HG03439 (cell line): ENCODE results near the gene OSBPL7.

Experiments
- ATAC-seq: cut with Tn5 transposase; IDR thresholded peaks from one replicate; pipeline ENCODE4 v1.9.1; 2021; ENCODE audit warnings: mild to moderate bottlenecking, moderate library complexity; ENCODE audit not compliant: unreplicated experiment

Gene OSBPL7

DNA sequence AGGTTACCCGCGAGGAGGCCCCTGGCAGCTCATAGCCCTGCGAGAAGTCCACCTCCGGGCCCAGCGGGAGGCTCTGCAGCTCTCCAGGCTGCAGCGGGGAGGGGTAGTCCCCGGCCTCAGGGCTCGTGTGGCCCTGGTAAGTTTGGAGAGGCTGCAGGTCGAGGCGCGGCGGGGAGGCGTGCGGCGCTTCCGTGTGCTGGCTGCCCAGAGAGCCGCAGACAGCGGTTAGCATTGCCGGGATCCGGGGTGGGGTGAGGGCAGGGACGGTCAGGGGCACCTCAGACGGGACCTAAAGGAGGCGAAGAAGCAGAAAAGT, 26.6 kb upstream of the OSBPL7 start:
- ATAC-seq = no peak

DNA sequence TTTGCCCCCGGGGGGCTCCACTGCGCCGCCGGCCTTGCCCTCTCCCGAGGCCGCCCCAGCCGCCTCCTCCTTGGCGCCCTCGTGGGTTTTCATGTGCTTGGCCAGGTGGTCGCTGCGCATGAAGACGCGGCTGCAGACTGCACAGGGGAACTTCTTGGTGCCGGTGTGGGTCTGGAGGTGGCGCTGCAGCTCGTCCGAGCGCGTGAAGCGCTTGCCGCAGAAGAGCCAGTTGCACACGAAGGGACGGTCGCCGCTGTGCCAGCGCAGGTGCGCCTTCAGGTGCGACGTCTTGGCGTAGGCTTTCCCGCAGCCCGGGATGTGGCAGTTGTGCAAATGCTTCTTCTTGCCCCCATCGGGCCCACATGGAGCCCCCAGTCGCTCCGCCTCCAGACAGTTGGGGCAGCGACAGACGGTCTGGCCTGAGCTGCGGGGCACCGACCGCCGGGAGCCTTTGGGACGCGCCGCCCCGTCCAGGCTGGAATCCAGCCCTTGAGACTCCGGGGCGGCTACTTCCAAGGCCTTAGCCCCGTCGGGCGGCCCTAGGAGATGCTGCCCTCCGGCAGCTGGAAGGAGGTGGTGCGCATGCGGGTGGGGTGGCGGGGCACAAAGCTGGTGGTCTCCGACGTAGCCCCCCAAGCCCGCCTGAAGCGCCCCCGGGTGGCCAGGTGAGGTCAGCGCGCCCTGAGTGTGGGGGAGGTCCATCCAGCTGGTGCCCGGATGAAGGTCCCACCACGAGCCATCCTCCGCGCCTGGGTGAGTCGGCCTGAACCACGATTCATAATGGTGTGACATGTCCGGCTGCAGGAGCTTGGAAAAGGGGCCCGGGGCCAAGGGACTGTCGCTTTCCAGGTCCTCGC, 26.0 kb upstream of the OSBPL7 start:
- no peak for ATAC-seq

DNA sequence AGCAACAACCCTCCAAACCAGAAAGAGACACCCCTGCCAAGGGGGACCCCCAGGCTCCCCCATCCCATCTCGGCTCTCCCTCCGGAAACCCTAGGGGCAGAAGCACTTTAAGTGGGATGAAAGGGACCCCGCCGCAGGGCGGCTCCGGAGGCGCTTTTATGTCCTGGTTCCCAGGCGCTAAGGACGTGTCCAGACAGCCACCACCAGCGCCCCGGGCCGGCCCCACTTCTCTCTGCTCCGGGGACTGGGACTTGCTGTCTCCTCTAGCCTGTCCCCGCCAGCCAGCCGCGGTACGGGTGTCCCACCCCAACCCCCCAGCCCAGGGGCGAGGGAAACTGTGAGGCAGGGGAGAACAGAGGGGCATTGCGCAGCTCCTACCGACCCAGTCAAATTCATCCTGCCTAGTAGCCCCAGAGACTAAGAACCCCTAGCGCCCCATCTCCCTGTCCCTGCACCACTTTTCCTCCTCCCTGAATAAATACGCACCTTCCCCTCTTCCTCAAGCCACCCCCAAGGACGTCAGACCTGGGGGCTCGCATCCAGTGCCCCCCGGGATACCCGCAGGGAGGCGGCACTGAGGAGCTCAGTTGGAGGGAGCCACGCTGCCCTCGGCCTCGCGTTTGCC, 25.2 kb upstream of the OSBPL7 start:
- no peak for ATAC-seq

DNA sequence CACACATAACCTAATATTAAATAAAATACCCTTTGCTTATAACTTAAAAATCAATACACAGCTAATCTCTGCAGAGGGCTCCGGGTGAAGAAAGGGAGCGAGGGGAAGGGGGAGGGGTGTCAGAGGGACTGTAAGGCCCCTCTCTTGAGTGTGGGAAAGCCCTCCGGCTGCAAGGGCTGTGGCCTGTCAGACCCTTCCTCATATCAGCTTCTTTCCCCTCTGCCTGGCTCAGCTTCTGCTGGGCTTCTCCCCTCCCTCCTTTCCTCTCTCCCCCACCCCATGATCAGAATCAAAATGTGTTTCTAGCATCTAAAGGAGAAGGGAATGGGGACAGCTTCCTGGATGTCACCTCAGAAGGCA, 24.1 kb upstream of the OSBPL7 start:
- ATAC-seq = no peak

DNA sequence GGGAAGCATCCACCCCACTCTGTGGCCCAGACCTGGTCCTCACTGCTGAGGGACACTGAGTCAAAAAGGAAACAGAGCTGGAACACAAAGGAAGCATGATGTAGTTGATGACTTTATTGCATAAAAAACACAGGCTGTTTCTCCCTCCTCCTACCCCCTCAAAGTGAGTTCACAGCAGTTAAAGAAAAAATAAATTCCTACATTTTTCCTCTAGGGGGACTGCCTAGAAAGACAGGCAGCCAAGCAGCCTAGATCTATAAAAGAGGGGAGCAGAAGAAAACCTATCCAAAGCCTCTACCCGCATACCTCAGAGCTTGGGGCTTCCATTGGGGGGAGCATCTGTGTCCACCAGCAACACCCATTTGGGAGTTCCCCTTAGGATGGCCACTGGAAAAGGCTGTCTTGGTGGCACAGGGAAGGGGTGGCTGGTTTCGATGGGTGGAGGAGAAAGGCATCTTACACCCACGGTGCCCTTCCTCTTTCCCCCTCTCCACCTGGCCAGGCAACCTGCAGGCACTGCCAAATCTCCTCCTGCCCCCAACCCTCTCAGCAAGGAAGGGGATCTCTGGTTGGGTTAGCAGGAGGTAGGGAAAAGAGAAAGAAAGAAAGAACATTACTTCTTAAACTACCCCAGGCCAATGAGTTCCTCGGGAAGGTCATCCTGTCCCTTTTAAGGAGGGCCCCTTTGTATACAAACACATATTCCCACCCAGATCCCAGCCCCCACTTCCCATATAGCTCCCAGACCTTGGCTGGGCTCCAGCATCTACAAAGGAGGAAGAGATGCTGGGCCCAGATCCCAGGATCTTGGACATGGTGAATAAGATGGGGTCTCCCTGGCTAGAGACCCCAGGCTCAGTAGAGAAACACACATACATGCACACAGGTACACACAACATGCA, 23.5 kb upstream of the OSBPL7 start:
- ATAC-seq = no peak

DNA sequence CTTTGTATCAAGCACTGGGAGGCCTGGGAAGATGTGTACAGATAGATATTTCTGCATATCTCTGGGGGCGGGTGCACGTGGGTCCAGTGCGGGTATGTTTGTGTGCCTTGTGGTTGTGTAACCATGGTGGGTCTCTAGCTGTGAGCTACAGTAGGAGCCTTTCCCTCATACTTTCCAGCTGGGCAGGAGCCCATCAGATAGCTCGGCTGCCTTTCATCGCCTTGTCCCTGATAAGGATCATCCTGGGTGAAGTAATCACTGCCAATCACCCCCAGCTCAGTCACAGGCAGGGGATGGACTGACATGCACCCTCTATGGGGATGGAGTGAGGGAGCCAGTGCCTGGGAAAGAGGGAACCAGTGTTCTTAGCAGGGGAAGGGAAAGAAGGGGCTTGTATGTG, 22.6 kb upstream of the OSBPL7 start:
- no peak for ATAC-seq

DNA sequence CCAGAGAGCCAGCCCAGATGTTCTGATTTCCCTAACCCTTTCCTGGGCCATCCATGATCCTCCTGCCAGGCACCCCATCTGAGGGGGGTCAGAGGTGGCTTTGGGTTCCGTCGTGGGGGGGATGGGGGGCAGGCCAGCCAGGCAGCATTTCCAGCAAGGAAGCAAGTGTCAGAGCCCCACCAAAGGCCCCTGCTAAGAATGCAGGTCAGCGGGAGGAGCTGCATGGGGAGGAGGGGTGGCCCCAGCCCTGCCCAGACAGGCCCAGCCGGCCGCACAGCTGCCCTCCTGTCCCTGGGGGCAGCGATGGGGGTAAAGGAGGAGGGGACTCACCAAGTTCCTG, 21.8 kb upstream of the OSBPL7 start:
- ATAC-seq = no peak

DNA sequence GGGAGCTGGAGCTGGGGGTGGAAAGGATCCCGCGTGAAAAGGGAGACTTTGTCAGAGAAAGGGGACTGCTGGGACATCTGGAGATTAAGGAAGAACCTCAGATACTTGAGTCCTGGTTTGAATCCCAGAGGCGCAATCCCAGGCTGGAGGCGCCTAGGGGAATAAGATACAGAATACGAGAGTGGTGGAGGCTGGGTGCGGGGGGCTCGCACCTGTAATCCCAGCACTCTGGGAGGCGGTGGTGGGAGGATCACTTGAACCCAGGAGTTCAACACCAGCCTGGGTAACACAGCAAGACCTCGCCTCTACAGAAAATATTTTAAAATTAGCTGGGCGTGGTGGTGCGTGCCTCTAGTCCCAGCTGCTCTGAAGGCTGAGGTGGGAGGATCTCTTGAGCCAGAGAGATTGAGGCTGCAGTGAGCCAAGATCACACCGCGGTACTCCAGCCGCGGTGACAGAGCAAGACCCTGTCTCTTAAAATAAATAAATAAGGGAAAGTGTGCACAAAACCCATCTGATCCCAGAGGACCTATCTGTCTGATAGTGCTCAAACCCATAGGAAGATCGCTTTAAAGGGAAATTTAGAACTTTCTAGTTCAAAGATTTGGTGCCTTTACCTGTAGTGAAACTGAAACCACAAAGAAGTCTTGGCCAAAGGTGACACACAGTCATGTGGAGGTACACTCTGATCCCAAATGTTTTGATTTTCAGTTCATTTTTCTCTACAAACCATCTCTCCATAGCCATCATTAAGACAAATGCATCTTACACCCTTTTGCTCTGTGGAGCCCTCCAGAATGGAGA, 20.1 kb upstream of the OSBPL7 start:
- ATAC-seq = no peak

DNA sequence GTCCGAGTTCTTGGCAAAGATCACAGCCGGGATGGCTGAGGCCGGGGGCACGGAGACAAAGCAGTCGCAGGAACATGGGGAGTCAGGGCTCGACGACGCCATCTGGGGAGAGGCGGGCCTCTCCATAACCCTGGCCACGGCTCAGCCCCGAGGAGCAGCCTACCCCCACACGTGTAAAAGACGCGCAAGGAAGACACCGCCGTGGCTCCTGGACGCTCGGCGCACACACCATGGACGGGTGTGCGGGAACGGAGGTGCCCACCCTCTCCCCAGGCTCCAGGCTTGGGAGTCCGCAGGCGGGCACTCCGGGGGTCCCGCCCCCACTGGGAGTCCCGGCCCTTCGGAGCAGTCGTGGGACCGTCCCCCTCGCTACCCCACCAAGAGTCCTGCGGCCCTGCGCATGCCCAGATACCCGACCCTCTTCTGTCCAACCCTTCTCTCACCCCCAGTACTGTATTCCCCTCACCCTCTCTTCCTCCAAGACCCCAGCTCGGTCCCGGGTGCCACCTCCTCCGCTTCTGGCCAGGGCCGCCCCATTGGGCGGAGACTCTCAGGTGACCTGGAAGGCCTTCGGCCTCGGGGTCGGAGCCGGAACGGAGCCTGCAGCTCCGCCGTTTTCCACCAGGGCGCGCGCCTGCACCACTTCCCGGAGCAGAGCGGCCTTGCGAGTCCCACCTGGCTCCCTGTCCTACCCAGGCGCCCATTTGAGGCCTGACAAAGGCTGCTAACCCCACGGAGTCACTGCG, 19.3 kb upstream of the OSBPL7 start, which contains the start of gene SCRN2:
Gene SCRN2 (minus strand): TSS at position 532 of the 746 bp plus-strand sequence. CDS start 430 bp downstream, at position 102.
- peak; percentile 77 for ATAC-seq

DNA sequence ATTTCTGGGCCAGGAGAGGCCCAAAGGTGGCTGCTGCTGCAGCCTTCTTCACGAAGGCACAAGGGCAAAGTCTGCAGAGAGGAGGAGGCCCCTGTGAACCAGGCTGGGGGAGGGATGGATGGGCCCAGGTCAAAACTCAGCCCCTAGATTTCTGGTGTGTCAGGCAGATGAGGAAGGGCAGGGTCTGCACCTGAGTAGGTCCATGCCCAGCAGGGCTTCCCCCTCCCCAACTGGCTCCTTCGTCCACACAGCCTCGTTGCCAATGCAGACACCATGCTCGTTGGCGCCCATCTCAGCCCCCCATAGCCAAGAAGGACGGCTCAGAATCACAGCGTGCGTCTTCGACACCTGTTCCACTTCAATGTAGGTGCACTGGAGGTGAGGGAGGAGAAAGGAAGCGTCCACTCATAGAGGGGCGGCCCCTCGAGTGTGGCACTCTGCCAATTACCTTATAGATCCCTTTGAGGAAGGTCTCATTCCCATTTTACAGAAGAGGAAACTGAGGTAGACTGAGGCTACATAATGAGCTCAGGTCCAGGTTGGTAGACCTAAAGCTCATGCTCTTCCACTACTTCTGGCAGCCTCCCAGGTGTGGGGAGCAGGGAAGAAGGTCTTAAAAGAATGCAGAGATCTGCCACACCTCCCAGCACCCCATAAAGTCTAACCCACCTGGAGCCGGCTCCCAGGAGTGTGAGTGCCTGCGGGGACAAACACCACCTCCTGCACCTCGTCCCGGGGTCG, 18.6 kb upstream of the OSBPL7 start:
- ATAC-seq = no peak

DNA sequence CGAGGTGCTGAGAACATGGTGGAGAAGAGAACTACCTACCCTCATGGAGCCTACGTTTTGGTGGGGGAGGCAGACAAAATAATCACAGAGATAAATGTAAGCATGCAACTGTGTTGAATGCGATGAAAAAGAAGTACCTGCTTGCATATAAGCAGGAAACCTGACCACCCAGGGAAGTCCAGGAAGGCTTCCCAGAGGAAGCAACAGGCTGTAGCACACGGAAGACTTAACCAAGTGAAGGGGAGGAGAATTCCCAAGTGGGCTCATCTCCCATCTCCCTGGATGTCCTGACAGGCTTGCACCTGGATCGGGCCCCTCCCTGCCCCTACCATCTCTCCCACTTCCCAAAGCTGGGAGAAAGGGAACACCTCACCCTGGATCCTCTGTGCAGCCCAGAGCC, 17.5 kb upstream of the OSBPL7 start:
- ATAC-seq = no peak

DNA sequence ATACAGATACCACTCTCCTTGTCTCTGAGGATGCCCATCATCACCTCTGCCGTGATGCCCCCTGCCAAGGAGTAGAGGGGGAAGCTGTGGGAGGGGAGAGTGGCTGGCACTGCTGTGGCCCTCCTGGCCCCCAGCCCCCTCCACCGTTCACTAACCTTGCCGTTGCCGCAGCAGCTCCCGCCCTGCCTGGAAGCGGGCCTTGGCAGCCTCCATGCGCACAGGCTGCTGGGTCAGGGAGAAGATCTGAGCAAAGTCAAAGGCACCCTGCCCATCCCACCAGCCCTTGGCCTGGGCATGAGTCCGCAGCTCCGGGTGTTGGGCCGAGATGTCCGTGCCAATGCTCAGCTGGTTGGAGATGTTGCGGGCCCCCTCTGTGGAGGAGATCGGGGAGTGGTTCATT, 17.0 kb upstream of the OSBPL7 start:
- no peak for ATAC-seq

DNA sequence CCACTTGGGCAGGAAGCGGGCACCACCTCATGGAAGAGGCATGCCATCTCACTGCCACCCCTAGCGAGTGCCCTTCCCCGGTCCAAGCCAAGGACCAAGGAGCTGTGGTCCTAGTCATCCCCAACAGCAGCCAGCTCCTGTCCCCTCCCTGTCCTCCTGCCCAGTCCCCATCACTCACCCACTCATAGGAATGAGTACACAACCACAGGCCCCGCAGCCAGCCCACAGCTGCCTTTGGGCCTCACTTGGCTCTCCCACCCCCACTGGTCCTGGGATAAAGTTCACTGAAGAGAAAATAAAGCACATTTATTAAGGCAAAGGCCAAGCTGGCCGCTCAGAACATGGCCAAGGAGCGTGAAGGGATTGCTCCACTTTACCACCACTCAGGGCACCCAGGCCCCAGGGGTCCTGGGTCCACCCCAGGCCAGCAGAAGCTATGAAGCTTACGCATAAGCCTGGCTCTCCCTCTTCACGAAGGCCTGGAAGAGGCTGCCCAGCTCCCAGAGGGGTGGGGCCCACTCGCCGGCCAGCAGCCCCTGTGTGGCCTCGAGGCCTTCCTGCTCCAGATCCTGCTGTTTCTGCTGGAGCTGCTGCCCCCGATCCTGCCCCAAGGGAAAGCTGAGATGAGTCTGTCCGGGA, 15.9 kb upstream of the OSBPL7 start:
- ATAC-seq = no peak

DNA sequence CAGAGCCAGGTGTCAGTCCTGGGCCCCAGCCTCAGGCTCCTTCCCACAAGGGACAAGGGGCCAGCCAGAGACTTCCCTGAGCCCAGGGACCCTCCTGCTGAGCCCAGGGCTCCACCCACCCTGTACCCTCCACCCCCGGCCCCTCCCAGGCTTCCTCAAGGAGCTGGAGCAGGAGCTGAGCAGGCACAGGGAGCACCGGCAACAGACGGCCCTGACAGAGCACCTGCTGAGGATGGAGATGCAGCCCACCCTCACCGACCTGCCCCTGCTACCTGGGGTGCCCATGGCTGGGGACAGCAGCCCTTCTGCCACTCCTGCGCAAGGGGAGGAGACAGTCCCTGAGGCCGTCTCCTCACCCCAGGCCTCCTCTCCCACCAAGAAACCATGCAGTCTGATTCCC, 15.0 kb upstream of the OSBPL7 start:
- no peak for ATAC-seq

DNA sequence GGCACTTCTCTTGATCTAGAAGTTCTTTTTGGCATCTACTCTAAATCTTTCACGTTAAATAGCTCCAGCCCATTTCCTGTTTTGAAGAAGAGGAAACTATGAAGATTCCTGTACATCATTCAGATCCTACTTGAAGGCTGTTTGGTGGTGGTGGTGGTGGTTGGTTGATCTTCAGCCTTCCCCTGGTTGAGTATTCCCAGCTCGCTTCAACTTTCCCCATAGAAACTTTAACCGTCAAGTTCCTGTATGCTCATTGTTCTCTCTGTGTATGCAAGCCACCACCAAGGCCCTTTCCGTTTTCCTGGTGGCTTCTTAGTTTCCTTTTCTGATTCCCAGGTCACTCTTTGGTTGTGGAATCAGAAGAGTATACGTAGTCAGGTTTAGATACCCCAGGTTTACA, 13.2 kb upstream of the OSBPL7 start:
- no peak for ATAC-seq

DNA sequence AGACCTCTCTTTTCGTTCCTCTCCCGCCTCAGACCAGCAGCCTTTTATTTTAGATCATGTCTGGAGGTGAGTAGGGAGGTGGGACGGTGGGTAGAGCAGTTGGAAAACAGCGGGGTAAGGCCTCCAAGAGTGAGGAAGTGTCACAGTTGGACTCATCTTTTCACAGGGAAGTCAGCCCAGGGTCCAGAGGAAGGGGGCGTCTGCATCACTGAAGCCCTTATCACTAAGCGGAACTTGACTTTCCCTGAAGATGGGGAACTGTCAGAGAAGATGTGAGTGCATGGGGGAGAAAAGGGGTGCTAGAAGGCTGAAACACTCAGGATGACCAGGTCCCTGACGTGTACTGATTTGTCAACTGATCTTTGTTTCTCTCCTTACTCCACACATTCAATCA, 10.3 kb upstream of the OSBPL7 start:
- peak; percentile 4 for ATAC-seq

DNA sequence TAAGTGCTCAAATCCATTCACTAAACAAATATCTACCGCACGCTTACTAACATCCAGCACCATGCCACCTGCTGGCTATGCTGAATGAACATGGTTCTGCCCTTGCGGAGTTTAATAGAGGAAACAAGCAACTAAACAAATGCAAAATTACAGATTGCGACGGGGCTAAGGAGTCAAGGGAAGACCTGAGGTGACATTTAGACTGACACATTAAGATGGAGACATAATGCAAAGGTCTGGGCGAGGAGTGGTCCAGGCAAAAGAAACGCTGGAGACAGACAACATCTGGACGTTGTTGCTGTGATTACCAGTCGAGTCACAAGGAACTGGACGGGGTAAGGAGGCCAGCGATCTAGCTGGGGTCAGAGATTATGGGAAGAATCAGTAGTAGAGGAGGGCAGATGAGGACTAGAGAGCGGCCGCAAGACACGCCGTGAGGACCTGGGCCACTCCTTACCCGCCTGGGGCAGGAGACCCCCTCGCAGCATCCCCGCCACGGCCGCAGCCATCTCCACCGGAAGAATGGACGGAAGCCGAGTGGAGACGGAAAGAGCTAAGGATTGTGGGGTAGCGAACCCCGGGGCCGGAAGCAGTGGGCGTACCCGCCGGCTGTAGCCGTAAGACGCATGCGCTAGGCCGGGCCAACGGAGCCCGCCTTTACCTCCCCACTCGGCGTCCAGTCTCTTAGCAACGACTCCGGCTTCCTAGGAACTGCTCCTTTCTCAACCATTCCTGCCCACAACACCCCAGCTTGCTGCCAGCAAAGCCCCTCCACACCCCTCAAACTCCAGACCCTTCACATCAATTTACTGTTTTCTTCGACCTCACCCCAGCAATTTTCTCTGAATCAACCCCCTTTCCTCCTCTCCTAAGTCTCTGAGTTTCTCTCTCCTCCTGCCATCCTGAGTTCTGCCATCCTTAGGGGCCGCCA, 9.7 kb upstream of the OSBPL7 start, which contains the start of the genes LRRC46 and MRPL10:
Gene LRRC46 (plus strand): TSS at position 668 of the 931 bp plus-strand sequence. CDS start 320 bp downstream, outside the sequence.
Gene MRPL10 (minus strand): TSS at position 539 of the 931 bp plus-strand sequence. CDS start 30 bp downstream, at position 509.
- peak; percentile 70 for ATAC-seq
